DOHH2 (cell line): ENCODE results near the gene GPX1.
"Not testable (repeated sequence)": the region's sequence is repeated elsewhere in the genome, so short reads cannot be mapped to it uniquely, and the experiment has no call there.

Experiments
- H3F3A ChIP-seq: fragments of 200-600 bp; sonication (generic), shearing (Covaris generic); 2 replicates; pipeline ENCODE4 v1.6.0; 2016; ENCODE audit warnings: antibody characterized with exemption, mild to moderate bottlenecking; ENCODE audit not compliant: control insufficient read depth, insufficient read depth
- H3K27ac ChIP-seq: fragments of 200-600 bp; sonication (generic); 2 replicates; pipeline ENCODE4 v1.5.1; 2014; ENCODE audit warnings: low read depth, mild to moderate bottlenecking, low read length, moderate library complexity
- H3K27me3 ChIP-seq: fragments of 200-600 bp; sonication (generic); 2 replicates; pipeline ENCODE4 v1.6.1; 2014; ENCODE audit warnings: mild to moderate bottlenecking, low read length, mixed read lengths; ENCODE audit not compliant: control insufficient read depth
- H3K36me3 ChIP-seq: fragments of 200-600 bp; sonication (generic); 2 replicates; pipeline ENCODE4 v1.6.1; 2014; ENCODE audit warnings: mild to moderate bottlenecking, low read length, moderate library complexity, mixed read lengths; ENCODE audit not compliant: control insufficient read depth
- H3K4me1 ChIP-seq: fragments of 200-600 bp; sonication (generic); 2 replicates; pipeline ENCODE4 v1.6.1; 2014; ENCODE audit warnings: mild to moderate bottlenecking, low read length, mixed read lengths; ENCODE audit not compliant: control insufficient read depth
- H3K4me2 ChIP-seq: fragments of 200-600 bp; sonication (generic); 2 replicates; pipeline ENCODE4 v1.6.0; 2014; ENCODE audit warnings: mild to moderate bottlenecking, low read length, moderate library complexity
- H3K4me3 ChIP-seq: fragments of 200-600 bp; sonication (generic); 2 replicates; pipeline ENCODE4 v1.5.1; 2014; ENCODE audit warnings: mild to moderate bottlenecking, low read length, mixed read lengths
- H3K79me2 ChIP-seq: fragments of 200-600 bp; sonication (generic); 2 replicates; pipeline ENCODE4 v1.6.1; 2014; ENCODE audit warnings: mild to moderate bottlenecking, low read length, mixed read lengths; ENCODE audit not compliant: control insufficient read depth
- H3K9me2 ChIP-seq: fragments of 200-600 bp; sonication (generic); replicated peaks from 2 replicates; pipeline ENCODE4 v1.6.1; 2014; ENCODE audit warnings: mild to moderate bottlenecking, low read length, mixed read lengths; ENCODE audit not compliant: control insufficient read depth
- H3K9me3 ChIP-seq: fragments of 200-600 bp; sonication (generic); 2 replicates; pipeline ENCODE4 v1.6.1; 2014; ENCODE audit warnings: antibody characterized with exemption, low read length, mixed read lengths; ENCODE audit not compliant: control insufficient read depth, insufficient read depth
- H4K20me1 ChIP-seq: fragments of 200-600 bp; sonication (generic); 2 replicates; pipeline ENCODE4 v1.6.0; 2014; ENCODE audit warnings: low read depth, mild to moderate bottlenecking, antibody characterized with exemption, low read length, moderate library complexity; ENCODE audit not compliant: control insufficient read depth, insufficient read depth
- CTCF ChIP-seq: fragments of 200-600 bp; sonication (generic); IDR thresholded peaks from one replicate; pipeline ENCODE4 v1.5.1; 2014; ENCODE audit warnings: antibody characterized with exemption, mild to moderate bottlenecking, low read depth, low read length; ENCODE audit not compliant: poor library complexity, severe bottlenecking
- EZH2phosphoT487 ChIP-seq: fragments of 200-600 bp; sonication (generic); IDR thresholded peaks from 2 replicates; pipeline ENCODE4 v1.6.1; 2017; ENCODE audit warnings: borderline replicate concordance, mild to moderate bottlenecking, antibody characterized with exemption, low read length, moderate library complexity, mixed read lengths

GPX1 gene

GRCh38 chr3:49352281-49352680 lies 5.9 kb downstream of the GPX1 start:
- H3F3A ChIP-seq = peaks cover 10% of the 10 kb centered on the region
- H3K79me2 ChIP-seq = peaks cover 9% of the 10 kb centered on the region
- TF ChIP-seq CTCF = no peak
- no peak for TF ChIP-seq EZH2phosphoT487
- H3K27ac ChIP-seq = no peak overlapping the region
- no peaks in the 10 kb centered on the region for H3K9me3 ChIP-seq
- no peak overlapping the region for H3K4me3 ChIP-seq
- peak overlapping the region; percentile 40 for H3K4me2 ChIP-seq
- H3K36me3 ChIP-seq = peaks cover 14% of the 10 kb centered on the region
- H3K27me3 ChIP-seq = no peaks in the 10 kb centered on the region
- H4K20me1 ChIP-seq = no peaks in the 10 kb centered on the region
- H3K9me2 ChIP-seq = no peaks in the 10 kb centered on the region
- H3K4me1 ChIP-seq = peaks cover 43% of the 10 kb centered on the region

GRCh38 chr3:49351521-49352011 lies 6.6 kb downstream of the GPX1 start:
- Histone ChIP-seq H3K4me1 (peaks cover 44% of the 10 kb centered on the region), H3K4me3 (no peak overlapping the region; the same call in 1 of the 2 replicates), H3K9me2 (no peaks in the 10 kb centered on the region), H4K20me1 (no peaks in the 10 kb centered on the region), H3F3A (peaks cover 14% of the 10 kb centered on the region), H3K79me2 (peaks cover 5% of the 10 kb centered on the region; the same call in 1 of the 2 replicates), H3K36me3 (peaks cover 8% of the 10 kb centered on the region), H3K4me2 (peak overlapping the region; percentile 40), H3K27me3 (no peaks in the 10 kb centered on the region), H3K9me3 (no peaks in the 10 kb centered on the region), H3K27ac (peak overlapping the region; percentile 25)
- no peak for TF ChIP-seq EZH2phosphoT487
- TF ChIP-seq CTCF = no peak

GRCh38 chr3:49349348-49350114 lies 8.6 kb downstream of the GPX1 start:
- Histone ChIP-seq H4K20me1 (no peaks in the 10 kb centered on the region), H3K4me1 (peaks cover 60% of the 10 kb centered on the region), H3K9me3 (no peaks in the 10 kb centered on the region), H3K27ac (no peak overlapping the region), H3K4me2 (no peak overlapping the region), H3K4me3 (no peak overlapping the region), H3F3A (peaks cover 21% of the 10 kb centered on the region), H3K79me2 (no peaks in the 10 kb centered on the region), H3K27me3 (no peaks in the 10 kb centered on the region), H3K36me3 (no peaks in the 10 kb centered on the region), H3K9me2 (no peaks in the 10 kb centered on the region)
- no peak for TF ChIP-seq EZH2phosphoT487
- TF ChIP-seq CTCF = no peak

- not testable (repeated sequence) for H3K9me2 ChIP-seq, H3K79me2 ChIP-seq, H3K4me2 ChIP-seq, H3K4me3 ChIP-seq, H4K20me1 ChIP-seq, H3K9me3 ChIP-seq, H3K36me3 ChIP-seq, H3K27ac ChIP-seq, H3K27me3 ChIP-seq
- Histone ChIP-seq H3K4me1 (peaks cover 71% of the 10 kb centered on the region), H3F3A (peaks cover 22% of the 10 kb centered on the region)
Measured at GRCh38 chr3:49348361-49348760, 9.8 kb downstream of the GPX1 start.
